Osteocyte (in vitro differentiated cells): ENCODE measurements around the gene SH2B2. TPM values are rescaled to one million over a fixed set of nuclear protein-coding genes. Genes with fewer than 3 reads are reported as not detected.
"Not testable (repeated sequence)": the region's sequence is repeated elsewhere in the genome, so short reads cannot be mapped to it uniquely, and the experiment has no call there.

ENCODE experiments used
- DNase-seq: peaks from one replicate; pipeline ENCODE4 v3.0.0; 2021; ENCODE audit warnings: mixed read lengths; ENCODE audit not compliant: unreplicated experiment; ENCODE audit errors: extremely low spot score
- H3K27ac Mint-ChIP-seq: one replicate; pipeline ENCODE4 v1.8.0; 2021; ENCODE audit warnings: mild to moderate bottlenecking, mixed read lengths; ENCODE audit not compliant: unreplicated experiment
- H3K27me3 Mint-ChIP-seq: one replicate; pipeline ENCODE4 v1.8.0; 2021; ENCODE audit warnings: mixed read lengths; ENCODE audit not compliant: unreplicated experiment
- H3K36me3 Mint-ChIP-seq: one replicate; pipeline ENCODE4 v1.8.0; 2021; ENCODE audit warnings: mixed read lengths; ENCODE audit not compliant: unreplicated experiment
- H3K4me1 Mint-ChIP-seq: one replicate; pipeline ENCODE4 v1.8.0; 2021; ENCODE audit warnings: mixed read lengths; ENCODE audit not compliant: unreplicated experiment
- H3K4me3 Mint-ChIP-seq: one replicate; pipeline ENCODE4 v1.8.0; 2021; ENCODE audit warnings: mild to moderate bottlenecking, moderate library complexity, mixed read lengths; ENCODE audit not compliant: unreplicated experiment
- H3K9me3 Mint-ChIP-seq: one replicate; pipeline ENCODE4 v1.8.0; 2021; ENCODE audit warnings: mixed read lengths; ENCODE audit not compliant: unreplicated experiment
- microRNA-seq: library from miRNA; unstranded; fragments of <30 nt; microRNA quantifications from one replicate; pipeline ENCODE4 v1.1.0, GENCODE V29; 2020; ENCODE audit not compliant: unreplicated experiment
- total RNA-seq: library from RNA; stranded (reverse); gene quantifications from 2 replicates; pipeline ENCODE4 v1.2.1, GENCODE V29; 2021

SH2B2 gene
- total RNA-seq, 1 donor from 2014 or later = 8.3 TPM

- not testable (repeated sequence) for H3K27me3 Mint-ChIP-seq, H3K9me3 Mint-ChIP-seq, H3K4me1 Mint-ChIP-seq, H3K4me3 Mint-ChIP-seq, H3K27ac Mint-ChIP-seq, DNase-seq
- H3K36me3 Mint-ChIP-seq = peaks cover 22% of the 10 kb centered on the region
Observed at GRCh38 chr7:102370038-102370437, 83.4 kb downstream of the SH2B2 start.

Small RNA genes within 50 kb of the gene (microRNA-seq; reads per million reads assigned to microRNA genes)
- gene MIR4285 = not detected

Other genes with a start within 250 kb of the SH2B2 start
- not detected in 2 replicates for gene SPDYE6, start 69.6 kb downstream of the SH2B2 start, total RNA-seq
- 30.1 and 32.2 TPM in 2 replicates for gene PRKRIP1, start 109.5 kb downstream of the SH2B2 start, total RNA-seq
- 46.3 and 47.8 TPM in 2 replicates for gene ORAI2, start 146.7 kb downstream of the SH2B2 start, total RNA-seq
- 11.9 and 13.9 TPM in 2 replicates for gene ALKBH4, start 178.0 kb downstream of the SH2B2 start, total RNA-seq
- gene LRWD1, start 178.1 kb downstream of the SH2B2 start, total RNA-seq = 20.1 and 22.1 TPM in 2 replicates
- 45.2 and 45.4 TPM in 2 replicates for gene POLR2J, start 192.1 kb downstream of the SH2B2 start, total RNA-seq
- gene RASA4B, start 230.9 kb downstream of the SH2B2 start, total RNA-seq = 7.4 and 11.7 TPM in 2 replicates